AG08396 (cell line): Measurements from ENCODE around the gene ENDOG.
"Not testable (repeated sequence)": the region's sequence is repeated elsewhere in the genome, so short reads cannot be mapped to it uniquely, and the experiment has no call there.

ENCODE experiments used
- DNase-seq: peaks from one replicate; pipeline ENCODE4 v3.0.0; 2012; ENCODE audit warnings: low spot score, mixed read lengths

Gene ENDOG

GRCh38 chr9:128818099-128818838 lies at the start of gene ENDOG:
Gene ENDOG (plus strand): TSS chr9:128818500. CDS start chr9:128818685, 185 bp downstream.
- DNase-seq: peak; percentile 99

GRCh38 chr9:128768606-128769005 lies 49.7 kb upstream of the ENDOG start:
- DNase-seq: no peak

GRCh38 chr9:128770286-128771030 lies 47.8 kb upstream of the ENDOG start:
- no peak for DNase-seq

- DNase-seq: peak; percentile 55
Measured at GRCh38 chr9:128771094-128771721, 47.1 kb upstream of the ENDOG start.

- peak; percentile 99 for DNase-seq
Measured at GRCh38 chr9:128771745-128772519, 46.4 kb upstream of the ENDOG start, which contains the start of gene ZER1. Gene ZER1 (minus strand): TSS chr9:128771927. CDS start chr9:128755565, 16,362 bp downstream.

- DNase-seq: no peak
Measured at GRCh38 chr9:128773049-128773448, 45.3 kb upstream of the ENDOG start.

GRCh38 chr9:128774804-128775203 lies 43.5 kb upstream of the ENDOG start:
- DNase-seq: no peak

- DNase-seq: not testable (repeated sequence)
Measured at GRCh38 chr9:128780093-128780492, 38.2 kb upstream of the ENDOG start.

GRCh38 chr9:128781187-128782070 lies 36.9 kb upstream of the ENDOG start:
- no peak for DNase-seq

- DNase-seq: no peak
Measured at GRCh38 chr9:128782669-128783068, 35.6 kb upstream of the ENDOG start.

- no peak for DNase-seq
Measured at GRCh38 chr9:128785427-128785826, 32.9 kb upstream of the ENDOG start.

GRCh38 chr9:128786681-128787601 lies 31.4 kb upstream of the ENDOG start, which contains the start of gene TBC1D13:
Gene TBC1D13 (plus strand): TSS chr9:128787253. CDS start chr9:128787354, 101 bp downstream.
- DNase-seq: peak; percentile 96

- DNase-seq: peak; percentile 45
Measured at GRCh38 chr9:128787659-128788058, 30.6 kb upstream of the ENDOG start.

GRCh38 chr9:128788445-128788844 lies 29.9 kb upstream of the ENDOG start:
- no peak for DNase-seq

GRCh38 chr9:128790536-128790935 lies 27.8 kb upstream of the ENDOG start:
- no peak for DNase-seq

GRCh38 chr9:128792134-128792533 lies 26.2 kb upstream of the ENDOG start:
- DNase-seq: no peak

GRCh38 chr9:128792978-128793686 lies 25.2 kb upstream of the ENDOG start:
- no peak for DNase-seq

GRCh38 chr9:128794961-128795360 lies 23.3 kb upstream of the ENDOG start:
- not testable (repeated sequence) for DNase-seq

GRCh38 chr9:128798896-128799295 lies 19.4 kb upstream of the ENDOG start:
- no peak for DNase-seq
